HG03442 (cell line): ENCODE data around the gene PLD3.
"Not testable (repeated sequence)": the region's sequence is repeated elsewhere in the genome, so short reads cannot be mapped to it uniquely, and the experiment has no call there.

Source experiments
- ATAC-seq: cut with Tn5 transposase; IDR thresholded peaks from one replicate; pipeline ENCODE4 v1.9.1; 2021; ENCODE audit warnings: mild to moderate bottlenecking, moderate library complexity; ENCODE audit not compliant: unreplicated experiment

PLD3 gene

GRCh38 chr19:40332669-40333068, 15.8 kb upstream of the PLD3 start:
- ATAC-seq, result no peak

- ATAC-seq, result not testable (repeated sequence)
Measured at GRCh38 chr19:40333083-40333482, 15.4 kb upstream of the PLD3 start.

GRCh38 chr19:40335101-40335500, 13.4 kb upstream of the PLD3 start:
- ATAC-seq, result no peak

GRCh38 chr19:40335855-40336600, 12.5 kb upstream of the PLD3 start:
- ATAC-seq, result no peak

GRCh38 chr19:40336601-40336900, 11.9 kb upstream of the PLD3 start:
- ATAC-seq, result no peak

- ATAC-seq, result no peak
Measured at GRCh38 chr19:40337107-40337506, 11.4 kb upstream of the PLD3 start.

- no peak for ATAC-seq
Measured at GRCh38 chr19:40337594-40337993, 10.9 kb upstream of the PLD3 start.

- ATAC-seq, result no peak
Measured at GRCh38 chr19:40339018-40339728, 9.3 kb upstream of the PLD3 start.

GRCh38 chr19:40341601-40342482, 6.7 kb upstream of the PLD3 start:
- no peak for ATAC-seq

GRCh38 chr19:40342644-40343311, 5.7 kb upstream of the PLD3 start:
- ATAC-seq, result no peak

GRCh38 chr19:40344422-40344821, 4.1 kb upstream of the PLD3 start:
- no peak for ATAC-seq

GRCh38 chr19:40348961-40349507, 539 bp downstream of the PLD3 start:
- ATAC-seq, result peak; percentile 3

- ATAC-seq, result no peak
Measured at GRCh38 chr19:40355975-40356680, 7.6 kb downstream of the PLD3 start.

- ATAC-seq, result no peak
Measured at GRCh38 chr19:40356681-40357595, 8.4 kb downstream of the PLD3 start.

GRCh38 chr19:40357640-40358039, 9.1 kb downstream of the PLD3 start:
- no peak for ATAC-seq

- ATAC-seq, result no peak
Measured at GRCh38 chr19:40358773-40359172, 10.3 kb downstream of the PLD3 start.

- no peak for ATAC-seq
Measured at GRCh38 chr19:40360020-40360707, 11.7 kb downstream of the PLD3 start.

GRCh38 chr19:40360708-40361241, 12.3 kb downstream of the PLD3 start:
- ATAC-seq, result no peak
